GM23338 (cell line): ENCODE measurements around the gene IWS1. TPM values are rescaled to one million over a fixed set of nuclear protein-coding genes. Genes with fewer than 3 reads are reported as not detected.

Source experiments
- ATAC-seq: fragments of 200-7000 bp; cut with Tn5 transposase; 3 replicates; pipeline ENCODE4 v1.9.1; 2020
- DNase-seq: peaks from one replicate; pipeline ENCODE4 v3.0.0-alpha.2; 2015; ENCODE audit warnings: low spot score
- H2AFZ ChIP-seq: fragments of 200-600 bp; sonication (generic); 2 replicates; pipeline ENCODE4 v1.8.0; 2016; ENCODE audit warnings: antibody characterized with exemption, mild to moderate bottlenecking, moderate library complexity
- H3F3A ChIP-seq: fragments of 200-600 bp; sonication (generic); replicated peaks from 2 replicates; pipeline ENCODE4 v1.8.0; 2017; ENCODE audit warnings: antibody characterized with exemption, mixed run types, low read depth
- H3K27ac ChIP-seq: fragments of 200-600 bp; sonication (generic); 2 replicates; pipeline ENCODE4 v1.6.1; 2016; ENCODE audit warnings: low read depth
- H3K27me3 ChIP-seq: fragments of 200-600 bp; sonication (generic); 2 replicates; pipeline ENCODE4 v1.8.0; 2016; ENCODE audit warnings: mild to moderate bottlenecking, mixed run types, moderate library complexity; ENCODE audit not compliant: insufficient read depth
- H3K36me3 ChIP-seq: fragments of 200-600 bp; sonication (generic); 2 replicates; pipeline ENCODE4 v1.8.0; 2016; ENCODE audit warnings: mild to moderate bottlenecking; ENCODE audit not compliant: insufficient read depth
- H3K4me1 ChIP-seq: fragments of 200-600 bp; sonication (generic); 2 replicates; pipeline ENCODE4 v1.8.0; 2016; ENCODE audit warnings: mild to moderate bottlenecking, moderate library complexity; ENCODE audit not compliant: insufficient read depth
- H3K4me2 ChIP-seq: fragments of 200-600 bp; sonication (generic); 2 replicates; pipeline ENCODE4 v1.7.1; 2017; ENCODE audit warnings: mixed run types
- H3K4me3 ChIP-seq: fragments of 200-600 bp; sonication (generic); 2 replicates; pipeline ENCODE4 v1.6.1; 2016; ENCODE audit warnings: mixed run types
- H3K79me2 ChIP-seq: fragments of 200-600 bp; sonication (generic); replicated peaks from 2 replicates; pipeline ENCODE4 v1.8.0; 2017; ENCODE audit warnings: mild to moderate bottlenecking; ENCODE audit not compliant: insufficient read depth
- H3K9me2 ChIP-seq: fragments of 200-600 bp; sonication (generic); 2 replicates; pipeline ENCODE4 v1.8.0; 2017; ENCODE audit not compliant: insufficient read depth
- H4K20me1 ChIP-seq: fragments of 200-600 bp; sonication (generic); replicated peaks from 2 replicates; pipeline ENCODE4 v1.8.0; 2017; ENCODE audit warnings: mild to moderate bottlenecking; ENCODE audit not compliant: insufficient read depth
- H3K27ac Mint-ChIP-seq: 2 replicates; pipeline ENCODE4 v1.8.0; 2020; ENCODE audit warnings: inconsistent platforms, mild to moderate bottlenecking, moderate library complexity, mixed read lengths
- H3K27me3 Mint-ChIP-seq: 3 replicates; pipeline ENCODE4 v1.8.0; 2022; ENCODE audit warnings: low read depth, mild to moderate bottlenecking, moderate library complexity, mixed read lengths, inconsistent platforms; ENCODE audit not compliant: insufficient read depth, poor library complexity
- H3K36me3 Mint-ChIP-seq: 3 replicates; pipeline ENCODE4 v1.8.0; 2021; ENCODE audit warnings: low read depth, mild to moderate bottlenecking, inconsistent platforms, moderate library complexity, mixed read lengths
- H3K4me1 Mint-ChIP-seq: 3 replicates; pipeline ENCODE4 v1.8.0; 2020; ENCODE audit warnings: mild to moderate bottlenecking, inconsistent platforms, mixed read lengths
- H3K4me3 Mint-ChIP-seq: 3 replicates; pipeline ENCODE4 v1.8.0; 2021; ENCODE audit warnings: moderate library complexity, mild to moderate bottlenecking, inconsistent platforms, mixed read lengths
- H3K9me3 Mint-ChIP-seq: 3 replicates; pipeline ENCODE4 v1.8.0; 2020; ENCODE audit warnings: moderate library complexity, mild to moderate bottlenecking, inconsistent platforms, mixed read lengths
- EZH2 ChIP-seq: fragments of 200-600 bp; sonication (generic); IDR thresholded peaks from one replicate; pipeline ENCODE4 v1.8.0; 2017; ENCODE audit warnings: antibody characterized with exemption, mild to moderate bottlenecking, low read depth; ENCODE audit not compliant: unreplicated experiment
- EZH2phosphoT487 ChIP-seq: fragments of 200-600 bp; sonication (generic); IDR thresholded peaks from one replicate; pipeline ENCODE4 v1.8.1; 2018; ENCODE audit warnings: antibody characterized with exemption; ENCODE audit not compliant: unreplicated experiment
- NANOG ChIP-seq: IDR thresholded peaks from 2 replicates; pipeline ENCODE4 v1.6.1; 2016; ENCODE audit warnings: antibody characterized with exemption, borderline replicate concordance
- POLR2AphosphoS5 ChIP-seq: IDR thresholded peaks from 2 replicates; pipeline ENCODE4 v1.6.1; 2016; ENCODE audit warnings: antibody characterized with exemption, low read depth
- REST ChIP-seq: IDR thresholded peaks from one replicate; pipeline ENCODE4 v1.6.1; 2018; ENCODE audit warnings: antibody characterized with exemption; ENCODE audit not compliant: unreplicated experiment
- ZNF114 ChIP-seq: fragments of 250-450 bp; sonication (Bioruptor Pico); IDR thresholded peaks from 2 replicates; pipeline ENCODE4 v1.5.0; 2020; ENCODE audit warnings: mild to moderate bottlenecking, moderate library complexity
- ZNF331 ChIP-seq: fragments of 250-450 bp; sonication (Bioruptor Pico); IDR thresholded peaks from 2 replicates; pipeline ENCODE4 v1.5.0; 2020; ENCODE audit warnings: low read depth, mild to moderate bottlenecking, moderate library complexity
- ZNF462 ChIP-seq: fragments of 250-450 bp; sonication (Bioruptor Pico); IDR thresholded peaks from 2 replicates; pipeline ENCODE4 v1.5.0; 2020; ENCODE audit warnings: mild to moderate bottlenecking, moderate library complexity
- polyA plus RNA-seq: library from polyadenylated mRNA; unstranded; fragments of >200 nt; fragmentation: Nextera tagmentation; extraction: Ambion mirVana; gene quantifications from 2 replicates; pipeline ENCODE4 v1.2.1, GENCODE V29; 2016
- total RNA-seq: library from RNA; depleted of rRNA; stranded (reverse); fragments of >200 nt; shearing (Covaris generic); gene quantifications from 2 replicates; pipeline ENCODE4 v1.2.3, GENCODE V29; 2014
- TF ChIP-seq, protein P1 (sequence below), 2 experiments: fragments of 200-600 bp in 1 of 2; sonication (generic) in 1 of 2; conservative IDR thresholded peaks; 2 replicates each; pipeline versions ENCODE4 v1.5.1 to v1.6.1; 2016 to 2017; ENCODE audit warnings: antibody characterized with exemption in 2 of 2, low read depth in 2 of 2, mild to moderate bottlenecking in 2 of 2, moderate library complexity in 1 of 2

IWS1 gene
- total and polyA plus RNA-seq, 2 experiments from 2014 or later: 82.8 to 97.2 TPM

GRCh38 chr2:127516041-127516762 lies 10.1 kb downstream of the IWS1 start:
- Mint-ChIP-seq H3K4me3 (no peak overlapping the region), H3K36me3 (peaks cover 37% of the 10 kb centered on the region), H3K4me1 (peaks cover 36% of the 10 kb centered on the region), H3K9me3 (no peaks in the 10 kb centered on the region), H3K27ac (no peak overlapping the region), H3K27me3 (peaks cover 4% of the 10 kb centered on the region)
- Histone ChIP-seq H3K27me3 (no peaks in the 10 kb centered on the region), H3K36me3 (peaks cover 13% of the 10 kb centered on the region), H3F3A (no peaks in the 10 kb centered on the region), H3K9me2 (no peaks in the 10 kb centered on the region), H3K79me2 (peaks cover 100% of the 10 kb centered on the region), H3K4me2 (peak overlapping the region; percentile 56; the same call in 1 of the 2 replicates), H2AFZ (no peak overlapping the region), H3K27ac (peak overlapping the region; percentile 58), H3K4me3 (no peak overlapping the region), H4K20me1 (peaks cover 87% of the 10 kb centered on the region), H3K4me1 (peaks cover 37% of the 10 kb centered on the region)
- ATAC-seq (no peak), DNase-seq (no peak)
- TF ChIP-seq EZH2: no peak

DNA sequence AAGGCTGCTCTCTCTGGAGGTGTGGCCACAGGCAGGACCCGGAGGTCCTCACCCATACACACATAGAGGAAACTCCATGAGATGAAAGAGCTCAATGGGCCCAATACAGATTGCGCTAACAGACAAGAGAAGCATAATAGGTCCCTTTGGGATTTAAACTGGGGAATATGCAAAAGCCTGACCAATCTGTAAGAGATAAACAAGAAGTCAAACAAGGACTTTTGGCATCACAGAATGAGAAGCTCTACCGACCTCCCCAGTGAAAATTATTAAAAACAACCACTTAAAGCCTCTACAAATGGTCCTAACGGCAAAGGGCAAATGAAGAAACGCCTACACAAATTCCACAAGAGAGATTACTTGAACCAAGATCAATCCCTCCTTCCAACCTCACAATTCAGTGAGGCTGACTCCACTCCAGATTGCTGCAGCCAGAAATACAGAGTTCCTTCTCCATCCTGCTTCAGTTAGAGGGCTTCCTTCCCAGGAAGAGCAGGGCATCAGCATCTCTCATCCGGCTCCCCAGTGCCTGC lies 10.8 kb downstream of the IWS1 start:
- Histone ChIP-seq H3K79me2 (peaks cover 100% of the 10 kb centered on the region), H3K4me1 (peaks cover 37% of the 10 kb centered on the region), H3K36me3 (peaks cover 10% of the 10 kb centered on the region), H3K4me3 (no peak overlapping the region), H3K27me3 (no peaks in the 10 kb centered on the region), H3K9me2 (no peaks in the 10 kb centered on the region), H2AFZ (no peak overlapping the region), H3K4me2 (peak overlapping the region; percentile 56), H3K27ac (peak overlapping the region; percentile 58), H3F3A (no peaks in the 10 kb centered on the region), H4K20me1 (peaks cover 93% of the 10 kb centered on the region)
- Mint-ChIP-seq H3K4me1 (peaks cover 36% of the 10 kb centered on the region), H3K27ac (peak overlapping the region; percentile 75; the same call in 1 of the 2 replicates), H3K36me3 (peaks cover 33% of the 10 kb centered on the region), H3K4me3 (no peak overlapping the region), H3K9me3 (no peaks in the 10 kb centered on the region), H3K27me3 (peaks cover 4% of the 10 kb centered on the region)
- DNase-seq: peak; percentile 8
- ATAC-seq: peak; percentile 43
- no peak for TF ChIP-seq ZNF114
- no peak for TF ChIP-seq ZNF331 (CRISPR knock-in tag)
- TF ChIP-seq REST: no peak
- no peak for TF ChIP-seq EZH2phosphoT487
- TF ChIP-seq NANOG: no peak
- TF ChIP-seq POLR2AphosphoS5: no peak
- TF ChIP-seq ZNF462 (CRISPR knock-in tag): no peak
- TF ChIP-seq, protein P1, sequence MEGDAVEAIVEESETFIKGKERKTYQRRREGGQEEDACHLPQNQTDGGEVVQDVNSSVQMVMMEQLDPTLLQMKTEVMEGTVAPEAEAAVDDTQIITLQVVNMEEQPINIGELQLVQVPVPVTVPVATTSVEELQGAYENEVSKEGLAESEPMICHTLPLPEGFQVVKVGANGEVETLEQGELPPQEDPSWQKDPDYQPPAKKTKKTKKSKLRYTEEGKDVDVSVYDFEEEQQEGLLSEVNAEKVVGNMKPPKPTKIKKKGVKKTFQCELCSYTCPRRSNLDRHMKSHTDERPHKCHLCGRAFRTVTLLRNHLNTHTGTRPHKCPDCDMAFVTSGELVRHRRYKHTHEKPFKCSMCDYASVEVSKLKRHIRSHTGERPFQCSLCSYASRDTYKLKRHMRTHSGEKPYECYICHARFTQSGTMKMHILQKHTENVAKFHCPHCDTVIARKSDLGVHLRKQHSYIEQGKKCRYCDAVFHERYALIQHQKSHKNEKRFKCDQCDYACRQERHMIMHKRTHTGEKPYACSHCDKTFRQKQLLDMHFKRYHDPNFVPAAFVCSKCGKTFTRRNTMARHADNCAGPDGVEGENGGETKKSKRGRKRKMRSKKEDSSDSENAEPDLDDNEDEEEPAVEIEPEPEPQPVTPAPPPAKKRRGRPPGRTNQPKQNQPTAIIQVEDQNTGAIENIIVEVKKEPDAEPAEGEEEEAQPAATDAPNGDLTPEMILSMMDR (conservative IDR thresholded peaks at IDR 0.05; ENCODE audit: low read depth in 2 of 2): no peak
